Measurements from ENCODE around the gene TMEFF1.
A peak's percentile ranks its signal among the peaks of the same experiment; 100 is the strongest.
"Not testable (repeated sequence)": the region's sequence is repeated elsewhere in the genome, so short reads cannot be mapped to it uniquely, and the experiment has no call there.

TMEFF1 gene, protein sequence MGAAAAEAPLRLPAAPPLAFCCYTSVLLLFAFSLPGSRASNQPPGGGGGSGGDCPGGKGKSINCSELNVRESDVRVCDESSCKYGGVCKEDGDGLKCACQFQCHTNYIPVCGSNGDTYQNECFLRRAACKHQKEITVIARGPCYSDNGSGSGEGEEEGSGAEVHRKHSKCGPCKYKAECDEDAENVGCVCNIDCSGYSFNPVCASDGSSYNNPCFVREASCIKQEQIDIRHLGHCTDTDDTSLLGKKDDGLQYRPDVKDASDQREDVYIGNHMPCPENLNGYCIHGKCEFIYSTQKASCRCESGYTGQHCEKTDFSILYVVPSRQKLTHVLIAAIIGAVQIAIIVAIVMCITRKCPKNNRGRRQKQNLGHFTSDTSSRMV

DNA sequence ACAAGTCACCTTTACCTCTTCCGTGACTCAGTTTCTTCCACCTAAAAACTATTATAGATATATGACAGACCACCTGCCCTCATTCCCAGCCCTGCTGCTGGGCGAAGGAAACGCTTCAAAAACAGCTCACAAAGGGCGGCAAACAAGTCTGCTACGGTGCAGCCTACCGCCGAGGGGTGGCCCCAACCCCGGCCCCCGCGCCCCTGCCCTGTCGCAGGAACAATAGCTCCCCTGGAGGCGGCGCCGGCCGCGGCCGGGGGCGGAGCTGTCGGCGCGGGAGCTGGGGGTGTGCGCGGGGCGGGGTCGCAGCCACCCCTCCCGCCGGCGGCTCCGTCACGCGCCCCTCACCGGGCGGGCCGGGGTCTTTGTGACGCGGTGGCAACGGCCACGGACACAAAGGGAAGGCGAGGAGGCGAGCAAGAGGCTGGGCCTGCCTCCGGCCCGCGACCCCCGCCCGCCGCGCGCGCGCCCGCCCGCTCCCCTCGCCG is at the start of gene TMEFF1:
TSS of gene TMEFF1 (plus strand) at position 362 of the 488 bp plus-strand sequence. CDS start 396 bp downstream, outside the sequence.
- DNase-seq, result peak; percentile 73

DNA sequence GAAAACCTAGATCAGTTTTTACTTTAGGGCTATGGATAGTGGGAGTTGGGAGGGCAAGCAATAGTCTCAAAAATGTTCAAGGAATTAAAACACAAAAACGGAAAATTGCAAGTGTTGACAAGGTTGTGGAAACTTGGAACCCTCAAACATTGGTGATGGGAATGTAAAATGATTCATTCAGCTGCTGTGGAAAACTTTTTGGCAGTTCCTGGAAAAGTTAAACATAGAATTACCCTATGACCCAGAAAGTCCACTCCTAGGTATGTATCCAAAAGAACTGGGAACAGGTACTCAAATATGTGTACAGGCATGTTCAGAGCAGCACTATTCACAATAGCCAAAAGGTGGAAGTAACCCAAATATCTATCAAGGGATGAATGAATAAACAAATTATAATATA is 47.2 kb upstream of the TMEFF1 start:
- no peak for DNase-seq

DNA sequence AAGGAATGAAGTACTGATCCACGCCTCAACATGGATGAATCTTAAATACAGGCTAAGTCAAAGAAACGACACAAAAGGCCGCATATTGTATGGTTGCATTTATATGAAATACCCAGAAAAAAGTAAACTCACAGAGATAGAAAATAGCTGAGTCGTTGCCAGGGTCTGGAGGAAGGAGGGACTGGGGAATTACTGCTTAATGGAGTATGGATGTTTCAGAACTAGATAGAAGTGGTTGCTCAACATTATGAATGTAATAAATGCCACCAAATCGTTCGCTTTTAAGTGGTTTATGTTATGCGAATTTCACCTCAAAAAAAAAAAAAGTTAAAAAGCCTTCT is 46.8 kb upstream of the TMEFF1 start:
- no peak for DNase-seq

DNA sequence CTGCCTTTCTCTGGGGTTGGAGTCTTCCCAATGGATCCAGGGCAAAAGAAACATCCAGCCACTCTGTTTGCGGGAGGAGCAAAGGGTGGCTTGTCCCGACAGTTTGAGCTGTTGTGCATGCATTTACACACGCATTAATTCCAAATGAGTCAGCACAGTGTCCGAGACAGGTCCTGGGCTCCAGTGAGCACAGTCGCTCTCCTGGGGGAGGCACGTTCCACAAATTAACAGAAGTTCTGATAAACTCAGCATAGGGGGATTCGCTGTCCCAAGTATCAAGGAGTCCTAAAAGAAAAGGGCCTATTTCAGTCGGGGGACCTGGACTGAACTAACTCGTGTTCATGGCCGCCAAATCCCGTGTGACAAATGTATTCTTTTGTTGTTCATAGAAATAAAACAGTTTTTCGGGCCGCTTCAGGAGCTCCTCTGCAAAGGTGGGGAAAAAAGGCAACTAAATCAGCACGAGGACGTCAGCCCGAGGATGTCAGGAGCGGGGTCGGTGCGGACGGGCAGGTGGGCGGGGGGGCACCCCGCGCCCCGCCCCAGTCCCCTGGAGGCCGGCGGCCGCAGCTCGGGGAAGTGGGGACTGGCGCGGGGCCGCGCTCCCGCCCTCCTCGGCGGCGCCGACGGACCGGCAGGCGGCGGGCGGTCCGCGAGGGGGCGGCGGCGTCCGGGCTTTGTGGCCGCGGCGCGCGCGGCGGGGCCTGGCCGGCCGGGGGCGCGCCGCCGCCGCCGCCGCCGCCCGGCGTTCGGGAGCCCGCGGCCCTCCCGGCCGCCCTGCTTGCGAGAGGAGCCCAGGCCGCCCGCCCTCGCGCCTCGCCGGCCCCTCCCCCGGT is 46.2 kb upstream of the TMEFF1 start, which contains the start of gene MSANTD3:
TSS of gene MSANTD3 (plus strand) at position 614 of the 836 bp plus-strand sequence. CDS start 14,796 bp downstream, outside the sequence.
- DNase-seq, result peak; percentile 82

DNA sequence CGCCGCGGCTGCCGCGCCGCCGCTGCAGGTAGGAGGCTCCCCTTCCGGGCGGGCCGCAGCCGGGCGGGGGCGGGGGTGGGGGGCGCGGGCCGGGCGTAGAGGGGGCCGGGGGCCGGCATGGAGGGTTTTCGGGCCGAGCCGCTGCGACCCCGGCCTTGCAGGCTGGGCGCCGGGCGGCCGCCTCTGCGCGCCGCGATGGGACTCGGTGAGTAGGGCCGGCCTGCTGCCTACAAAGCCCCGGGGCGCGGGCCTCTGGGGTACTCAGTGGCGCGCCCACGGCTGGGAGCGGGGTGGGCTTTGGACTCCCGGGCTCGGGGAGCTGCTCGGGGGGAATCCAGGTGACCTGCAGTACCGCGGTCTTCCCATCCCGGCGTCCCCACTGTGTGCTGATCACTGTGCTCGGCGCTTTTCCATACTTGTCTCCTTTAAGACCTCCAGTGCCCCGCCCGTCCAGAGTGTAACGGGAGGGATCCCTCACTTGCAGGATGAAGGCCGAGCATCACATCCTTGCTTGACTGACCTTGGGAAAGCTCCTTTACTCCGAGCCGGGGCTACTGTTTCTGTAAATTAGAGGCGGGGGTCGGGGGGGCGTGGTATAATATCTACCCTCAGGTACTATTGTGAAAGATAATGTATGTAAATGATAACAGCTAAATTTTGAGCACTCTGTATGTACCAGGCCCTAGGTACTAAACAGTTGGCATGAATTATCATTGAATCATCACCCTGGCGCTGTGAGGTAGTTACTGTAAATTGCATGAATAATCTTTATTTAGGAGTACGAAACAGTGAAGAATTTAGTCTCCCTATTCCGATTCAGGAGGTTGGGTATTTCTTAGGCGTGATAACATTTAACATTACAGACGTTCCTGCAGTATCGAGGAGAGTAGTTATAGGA is 45.3 kb upstream of the TMEFF1 start:
- DNase-seq, result peak; percentile 78

DNA sequence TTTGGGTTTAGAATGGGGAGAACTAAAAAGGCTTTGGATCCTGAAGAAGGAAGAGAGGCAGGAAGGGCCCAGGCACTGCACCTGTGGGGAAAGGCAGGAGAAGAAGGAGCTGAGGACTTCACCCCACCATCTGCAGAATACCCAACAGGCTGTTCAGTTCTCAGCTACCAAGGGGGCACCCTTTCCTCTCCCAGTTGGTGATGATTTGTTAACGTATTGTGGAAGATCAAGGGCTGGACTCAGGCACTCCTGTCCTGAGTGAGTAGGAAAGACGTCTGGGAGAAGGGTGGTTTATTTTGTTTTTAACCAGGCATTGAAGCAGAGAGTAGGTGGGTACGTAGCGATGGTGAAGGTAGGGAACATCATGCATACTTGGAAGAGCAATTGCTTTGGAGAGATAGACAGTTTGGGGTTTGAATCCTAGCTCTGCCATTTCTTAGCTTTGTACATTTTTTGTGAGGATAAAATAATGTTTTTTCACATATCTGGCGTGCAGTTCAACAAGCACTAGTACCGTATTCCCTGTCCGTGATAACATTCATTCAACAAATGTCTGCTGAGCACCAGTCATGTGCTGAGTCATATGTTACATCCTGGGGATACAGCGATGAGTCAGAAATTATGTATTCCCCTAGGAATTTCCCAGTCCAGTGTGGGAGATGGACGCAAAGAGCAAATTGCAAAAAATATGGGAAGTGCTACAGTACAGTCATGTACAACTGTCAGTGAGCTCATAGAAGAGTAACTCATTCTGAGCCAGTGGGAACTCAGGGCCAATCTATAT is 43.9 kb upstream of the TMEFF1 start:
- DNase-seq, result no peak

DNA sequence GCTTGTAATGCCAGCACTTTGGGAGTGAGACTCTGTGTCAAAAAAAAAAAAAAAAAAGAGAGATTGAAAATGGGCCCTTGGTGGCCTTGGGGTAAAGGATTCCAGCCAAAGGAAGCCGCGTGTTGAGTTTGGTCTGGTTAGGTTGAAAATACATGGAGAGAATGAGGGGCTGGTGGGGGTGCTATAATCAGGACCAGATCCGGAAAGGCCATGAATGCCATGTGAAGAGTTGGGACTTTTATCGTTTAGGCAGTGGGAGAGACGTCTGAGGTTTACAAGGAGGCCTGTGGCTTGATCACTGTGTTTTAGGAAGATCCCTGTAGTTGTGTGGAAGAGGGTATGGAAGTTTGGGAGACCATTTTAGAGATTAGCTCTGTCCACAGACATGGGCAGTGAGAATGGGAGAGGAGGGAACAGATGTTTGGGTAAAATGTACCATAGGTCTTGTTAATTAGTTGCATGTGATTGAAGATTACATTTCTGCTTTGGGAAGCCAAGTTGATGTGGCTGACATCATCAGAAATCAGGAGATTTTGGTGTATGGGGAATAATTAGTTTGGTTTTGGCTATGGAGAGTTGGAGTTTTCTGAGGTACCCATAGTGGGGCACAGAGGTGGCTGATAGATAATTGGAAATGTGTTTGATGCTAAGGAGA is 42.5 kb upstream of the TMEFF1 start:
- no peak for DNase-seq

DNA sequence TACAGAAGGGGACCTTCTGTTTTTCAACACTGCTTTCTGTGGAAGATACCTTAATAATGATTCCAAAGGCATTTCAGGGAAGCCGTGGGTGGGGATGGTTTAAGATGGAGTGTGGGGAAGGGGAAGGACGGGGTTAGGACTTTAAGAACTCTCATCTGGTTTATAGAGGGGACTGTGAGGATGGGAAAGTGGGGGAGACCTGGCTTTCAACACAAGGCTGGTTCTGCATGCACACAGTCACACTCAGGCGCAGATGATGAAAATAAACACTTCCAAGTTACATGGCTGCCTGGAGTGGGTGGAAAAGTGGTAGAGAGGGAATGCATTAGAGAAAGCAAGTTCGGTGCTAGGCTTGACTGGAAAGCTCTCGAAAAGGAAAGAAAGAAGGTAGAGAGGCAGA is 41.1 kb upstream of the TMEFF1 start:
- no peak for DNase-seq

DNA sequence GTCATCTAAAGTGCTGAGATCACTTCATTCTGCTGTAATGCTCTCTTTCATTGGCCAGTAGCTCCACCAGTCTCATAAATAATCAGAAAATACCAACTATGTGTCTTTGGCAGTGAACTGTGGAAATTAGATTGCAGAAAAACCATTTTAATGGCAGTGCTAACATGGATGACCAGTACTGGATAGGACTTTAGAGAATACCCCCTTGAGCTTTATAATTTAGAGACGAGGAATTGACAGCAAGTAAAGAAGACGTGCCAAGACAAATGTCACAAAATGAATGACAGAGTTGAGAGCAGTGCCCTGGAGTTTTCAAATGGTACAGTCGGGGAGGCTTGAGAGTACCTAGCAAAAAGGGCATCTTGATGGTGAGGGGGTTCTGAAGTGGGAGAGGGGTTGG is 40.2 kb upstream of the TMEFF1 start:
- no peak for DNase-seq

DNA sequence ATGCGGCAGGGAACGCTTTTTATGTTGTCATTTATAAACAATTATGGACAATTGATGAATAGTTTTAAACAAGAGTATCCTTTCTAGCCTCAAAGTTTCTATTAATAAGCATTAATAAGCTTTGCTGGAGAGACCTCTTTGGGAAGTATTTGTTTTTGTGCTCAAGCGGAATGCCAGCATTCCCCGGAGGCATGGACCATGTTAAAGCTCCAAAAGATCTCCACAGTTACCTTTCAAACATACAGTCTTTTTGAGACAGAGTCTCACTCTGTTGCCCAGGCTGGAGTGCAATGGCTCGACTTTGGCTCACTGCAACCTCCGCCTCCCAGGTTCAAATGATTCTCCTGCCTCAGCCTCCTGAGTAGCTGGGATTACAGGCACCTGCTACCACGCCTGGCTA is 36.4 kb upstream of the TMEFF1 start:
- no peak for DNase-seq

DNA sequence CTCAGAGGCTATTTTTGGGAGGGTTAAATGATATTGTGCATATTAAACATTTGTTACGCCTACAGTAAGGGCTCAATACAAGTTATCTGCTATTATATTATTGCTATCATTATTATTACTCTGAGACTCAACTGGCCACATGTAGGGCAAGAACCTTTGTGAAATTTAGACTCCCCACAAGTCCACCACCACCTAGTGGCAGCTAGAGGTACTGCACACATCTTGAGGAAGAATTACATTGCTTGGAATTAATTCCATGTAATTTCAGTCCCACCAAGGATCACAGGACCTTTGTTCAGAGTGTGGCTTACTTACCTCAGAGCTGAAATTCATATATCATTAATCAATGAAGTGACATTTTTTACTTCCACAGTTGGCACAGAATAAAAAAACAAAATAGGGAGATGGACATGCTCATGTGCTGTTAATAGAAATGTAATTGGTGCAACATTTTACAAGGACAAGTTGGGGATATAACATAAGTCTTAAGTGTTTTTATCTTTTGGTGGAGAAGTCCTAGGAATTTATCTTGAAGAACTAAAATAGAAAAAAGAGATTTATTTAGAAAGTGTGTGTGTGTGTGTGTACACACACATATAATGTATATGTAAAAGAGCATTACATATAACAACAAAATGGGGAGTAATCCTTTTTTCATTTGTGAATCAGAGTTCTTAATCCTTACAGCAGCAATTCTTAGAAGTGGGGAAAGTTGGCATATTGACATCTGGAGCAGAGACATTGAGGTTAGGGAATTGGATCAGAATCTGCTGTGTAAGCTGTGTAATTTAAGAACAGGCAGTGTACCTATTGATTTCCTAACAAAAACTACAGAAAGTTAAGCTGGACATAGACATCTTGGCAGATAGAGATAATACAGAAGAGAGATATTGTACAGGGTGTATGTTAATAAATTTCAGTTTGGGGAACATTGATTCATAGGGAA is 34.8 kb upstream of the TMEFF1 start:
- DNase-seq, result peak; percentile 78

DNA sequence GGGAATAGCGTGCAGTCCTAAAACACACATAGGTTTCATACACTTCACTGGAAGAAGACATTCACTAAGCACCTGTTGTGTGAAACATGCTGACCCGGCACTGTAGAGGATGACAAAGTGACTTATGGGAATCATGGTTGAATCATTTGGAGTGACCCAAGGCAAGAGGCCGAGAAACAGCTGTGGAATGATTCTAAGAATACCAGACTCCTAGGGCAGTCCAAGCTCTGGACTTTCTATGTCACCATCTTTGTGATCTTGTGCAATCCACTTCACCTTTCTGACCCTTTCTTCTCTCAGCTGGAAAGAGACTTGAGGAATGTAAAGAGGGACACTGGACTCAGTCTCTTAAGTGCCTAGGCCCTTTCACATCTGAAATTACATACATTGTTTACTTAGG is 32.9 kb upstream of the TMEFF1 start:
- no peak for DNase-seq

DNA sequence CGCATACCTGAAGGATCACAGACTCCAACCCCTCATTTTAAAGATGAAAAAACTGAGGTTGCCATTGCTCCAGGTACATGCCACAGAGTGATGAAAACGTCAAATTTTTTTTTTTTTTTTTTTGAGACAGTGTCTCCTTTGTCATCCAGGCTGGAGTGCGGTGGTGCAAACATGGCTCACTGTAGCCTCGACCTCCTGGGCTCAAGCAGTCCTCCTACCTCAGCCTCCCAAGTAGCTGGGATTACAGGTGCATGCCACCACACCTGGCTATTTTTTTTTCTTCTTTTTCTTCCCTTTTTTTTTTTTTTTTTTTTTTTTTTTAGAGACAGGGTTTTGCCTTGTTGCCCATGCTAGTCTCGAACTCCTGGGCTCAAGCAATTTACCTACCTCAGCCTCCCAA is 32.5 kb upstream of the TMEFF1 start:
- DNase-seq, result not testable (repeated sequence)

DNA sequence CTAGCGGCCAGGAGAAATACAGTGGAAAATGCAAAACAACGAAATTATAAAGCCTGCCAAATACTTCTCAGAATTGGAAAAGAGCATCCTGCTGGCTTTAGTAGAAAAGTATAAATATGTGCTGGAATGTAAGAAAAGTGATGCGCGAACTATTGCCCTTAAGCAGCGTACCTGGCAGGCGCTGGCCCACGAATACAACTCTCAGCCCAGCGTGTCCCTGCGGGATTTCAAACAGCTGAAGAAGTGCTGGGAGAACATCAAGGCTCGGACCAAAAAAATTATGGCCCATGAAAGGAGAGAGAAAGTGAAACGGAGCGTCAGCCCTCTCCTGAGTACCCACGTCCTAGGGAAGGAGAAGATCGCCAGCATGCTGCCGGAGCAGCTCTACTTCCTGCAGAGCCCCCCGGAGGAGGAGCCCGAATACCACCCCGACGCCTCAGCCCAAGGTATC is 31.0 kb upstream of the TMEFF1 start:
- DNase-seq, result no peak

DNA sequence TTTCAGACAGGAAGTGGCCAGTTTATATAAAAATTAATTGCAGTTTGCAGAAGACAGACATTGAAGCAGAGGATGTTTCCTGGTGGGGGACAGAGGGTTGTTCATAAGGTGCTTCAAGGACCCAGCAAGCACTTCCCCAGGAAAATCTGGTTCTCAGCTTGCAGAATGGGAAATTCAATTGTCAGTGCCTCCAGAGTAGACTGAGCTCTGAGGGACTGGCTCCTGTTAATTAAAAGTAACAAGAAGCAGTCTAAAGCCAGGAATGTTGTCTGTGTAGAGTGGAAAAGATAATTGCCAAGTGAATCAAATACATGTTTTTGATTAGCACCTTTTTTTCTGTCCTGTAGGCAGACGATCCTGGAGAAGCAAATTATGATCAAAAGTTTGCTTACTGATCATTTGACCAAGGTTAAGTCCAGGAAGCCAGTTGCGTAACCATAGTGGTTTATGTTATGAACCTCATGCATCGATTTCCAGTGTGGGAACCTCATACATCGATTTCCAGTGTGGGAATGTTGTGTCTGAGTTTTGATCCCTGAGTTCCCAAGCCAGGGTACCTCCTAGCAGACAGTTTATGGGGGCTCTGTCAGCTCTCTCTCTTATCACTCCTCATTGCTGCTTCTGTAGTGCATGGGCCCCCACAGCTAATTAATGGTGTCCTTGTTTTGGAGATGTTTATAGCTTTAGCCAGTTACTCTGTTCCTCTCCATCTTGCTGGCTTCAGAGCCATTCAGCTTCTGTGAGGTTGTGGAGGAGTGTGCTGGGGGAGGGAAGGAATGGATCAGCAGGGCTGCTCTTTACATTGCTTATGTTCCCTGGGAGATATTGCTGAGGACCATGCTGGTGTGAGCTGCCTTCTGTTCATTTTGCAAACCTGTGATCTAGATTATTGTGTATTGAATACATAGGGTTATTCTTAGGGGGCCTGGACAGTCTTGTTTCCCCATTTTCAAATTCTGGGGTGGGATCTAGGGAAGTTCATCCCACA is 28.9 kb upstream of the TMEFF1 start:
- no peak for DNase-seq

DNA sequence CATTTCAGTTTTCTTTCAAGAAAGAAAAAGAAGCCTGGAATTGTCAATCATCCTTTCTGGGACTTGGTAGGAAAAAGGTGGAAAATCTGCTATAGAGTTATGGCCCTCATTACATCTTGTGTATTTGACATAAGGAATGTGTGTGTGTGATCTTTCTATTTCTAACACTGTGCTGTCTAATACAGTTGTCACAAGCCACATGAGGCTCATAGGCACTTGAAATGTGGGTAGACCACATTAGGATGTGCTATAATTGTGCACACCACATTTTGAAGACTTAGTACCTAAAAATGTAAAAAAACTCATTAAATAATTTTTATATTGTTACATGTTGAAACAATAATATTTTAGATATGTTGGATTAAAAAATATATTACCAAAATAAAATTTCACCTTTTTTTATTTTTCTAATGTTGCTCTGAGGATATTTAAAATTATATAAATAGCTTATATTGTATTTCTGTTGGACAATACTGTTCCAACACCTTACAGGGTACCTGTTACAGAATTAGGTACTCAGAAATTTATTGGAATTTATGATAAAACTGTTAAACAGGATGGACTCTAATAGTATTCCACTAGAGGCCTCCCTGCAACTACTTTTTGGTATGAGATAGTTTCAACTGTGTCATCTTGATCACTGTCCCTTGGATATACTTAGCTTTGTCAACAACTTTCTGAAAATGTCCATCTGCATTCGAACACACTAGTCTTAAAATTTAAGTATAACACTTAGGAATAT is 27.6 kb upstream of the TMEFF1 start:
- DNase-seq, result no peak

DNA sequence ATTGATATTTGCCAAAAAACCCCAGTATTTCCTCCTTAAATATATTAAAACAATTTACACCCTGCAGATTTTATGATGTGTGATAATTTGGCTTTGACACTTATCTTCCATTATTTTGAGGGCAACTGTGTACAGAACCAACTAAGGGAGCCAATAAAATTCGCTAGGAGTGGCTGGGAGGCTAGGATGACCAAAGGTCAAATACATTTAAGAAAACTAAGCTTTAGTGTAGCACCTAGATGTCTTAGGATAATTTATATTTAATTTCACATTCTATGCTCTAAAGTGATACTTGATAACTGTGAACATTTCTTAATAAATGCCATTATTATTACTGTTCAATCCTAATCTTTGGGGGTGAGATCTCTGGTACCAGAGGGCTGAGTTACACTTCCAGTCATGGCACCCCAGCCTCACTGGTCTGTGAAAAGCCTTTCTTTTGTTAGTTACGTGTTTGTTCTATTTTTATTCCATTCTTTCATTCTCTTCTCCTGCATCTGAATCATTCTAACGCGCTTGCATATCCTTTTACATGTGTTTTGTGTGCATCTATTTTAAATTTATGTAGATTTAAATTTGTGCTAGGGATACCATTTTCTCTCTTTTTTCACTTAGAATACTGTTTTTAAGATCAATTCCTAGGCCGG is 26.9 kb upstream of the TMEFF1 start:
- no peak for DNase-seq

DNA sequence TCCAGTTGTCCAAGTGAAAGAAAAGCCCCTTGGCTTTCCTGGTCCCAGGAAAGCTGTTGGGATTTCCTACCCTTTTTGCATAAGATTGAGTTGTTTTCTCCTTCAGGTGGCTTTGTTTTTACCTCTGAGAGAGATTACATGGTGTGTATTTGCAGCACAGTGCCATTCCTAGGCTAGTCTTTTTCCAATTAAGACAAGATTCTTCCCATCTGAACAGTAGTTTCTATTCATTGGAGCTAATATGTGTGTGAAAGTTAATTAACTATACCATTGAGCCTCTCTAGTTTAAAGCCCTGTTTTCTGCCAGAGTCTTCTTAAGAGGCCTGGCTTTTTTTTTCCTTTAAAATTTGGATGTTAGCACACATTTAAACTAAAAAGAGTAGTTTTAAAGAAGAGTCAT is 25.9 kb upstream of the TMEFF1 start:
- DNase-seq, result no peak

All from activated CD8-positive, alpha-beta memory T cell treated with anti-CD3 and anti-CD28 coated beads for 24 hours (primary cell).